C4-2B (cell line): ENCODE measurements around the gene KDM1B.

Source experiments
- CTCF ChIP-seq: fragments of 450-650 bp; conservative IDR thresholded peaks from 2 replicates; pipeline ENCODE4 v1.5.1; 2017; ENCODE audit warnings: mild to moderate bottlenecking
- ZFX ChIP-seq: fragments of 450-650 bp; IDR thresholded peaks from 2 replicates; pipeline ENCODE4 v1.6.1; 2017

- TF ChIP-seq CTCF, result no peak
- no peak for TF ChIP-seq ZFX
Observed at GRCh38 chr6:18177286-18177965, 22.2 kb downstream of the KDM1B start.
